Measurements from ENCODE around the gene UGT1A7. TPM values are rescaled to one million over a fixed set of nuclear protein-coding genes. Genes with fewer than 3 reads are reported as not detected.

The UGT1A7 gene
- total RNA-seq, 4 donors from 2014 or later: 0.21 to 6.9 (median 1.6) TPM

DNA sequence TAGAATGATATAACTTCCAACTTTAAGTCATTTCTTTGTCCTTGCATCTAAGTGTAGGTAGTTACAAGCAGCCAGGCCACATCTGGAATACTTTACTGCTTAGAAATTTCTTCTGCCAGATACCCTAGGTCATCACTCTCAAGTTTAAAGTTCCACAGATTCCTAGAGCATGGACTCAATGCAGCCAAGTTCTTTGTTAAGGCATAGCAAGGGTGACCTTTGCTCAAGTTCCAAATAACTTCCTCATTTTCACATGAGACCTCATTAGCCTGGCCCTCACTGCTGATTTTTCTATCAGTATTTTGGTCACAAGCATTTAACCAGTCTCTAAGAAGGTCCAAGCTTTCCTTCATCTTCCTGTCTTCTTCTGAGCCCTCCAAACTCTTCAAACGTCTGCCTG lies 17.8 kb upstream of the UGT1A7 start:
- TF ChIP-seq, protein P1, sequence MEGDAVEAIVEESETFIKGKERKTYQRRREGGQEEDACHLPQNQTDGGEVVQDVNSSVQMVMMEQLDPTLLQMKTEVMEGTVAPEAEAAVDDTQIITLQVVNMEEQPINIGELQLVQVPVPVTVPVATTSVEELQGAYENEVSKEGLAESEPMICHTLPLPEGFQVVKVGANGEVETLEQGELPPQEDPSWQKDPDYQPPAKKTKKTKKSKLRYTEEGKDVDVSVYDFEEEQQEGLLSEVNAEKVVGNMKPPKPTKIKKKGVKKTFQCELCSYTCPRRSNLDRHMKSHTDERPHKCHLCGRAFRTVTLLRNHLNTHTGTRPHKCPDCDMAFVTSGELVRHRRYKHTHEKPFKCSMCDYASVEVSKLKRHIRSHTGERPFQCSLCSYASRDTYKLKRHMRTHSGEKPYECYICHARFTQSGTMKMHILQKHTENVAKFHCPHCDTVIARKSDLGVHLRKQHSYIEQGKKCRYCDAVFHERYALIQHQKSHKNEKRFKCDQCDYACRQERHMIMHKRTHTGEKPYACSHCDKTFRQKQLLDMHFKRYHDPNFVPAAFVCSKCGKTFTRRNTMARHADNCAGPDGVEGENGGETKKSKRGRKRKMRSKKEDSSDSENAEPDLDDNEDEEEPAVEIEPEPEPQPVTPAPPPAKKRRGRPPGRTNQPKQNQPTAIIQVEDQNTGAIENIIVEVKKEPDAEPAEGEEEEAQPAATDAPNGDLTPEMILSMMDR (IDR thresholded peaks at IDR 0.05): no peak
- no peak for TF ChIP-seq POLR2A (IDR thresholded peaks at IDR 0.05)
- DNase-seq (ENCODE audit: low spot score in 2 of 2): no peak
- no peak overlapping the region for H3K4me3 ChIP-seq (ENCODE audit: low read depth, poor library complexity, severe bottlenecking)
- 47 to 60% methylated on average over 1 of the region's 1 CpG for WGBS, 2 donors
- intact Hi-C loops (cut with DNase I; ENCODE audit: low total_unique reads): no loop called here

DNA sequence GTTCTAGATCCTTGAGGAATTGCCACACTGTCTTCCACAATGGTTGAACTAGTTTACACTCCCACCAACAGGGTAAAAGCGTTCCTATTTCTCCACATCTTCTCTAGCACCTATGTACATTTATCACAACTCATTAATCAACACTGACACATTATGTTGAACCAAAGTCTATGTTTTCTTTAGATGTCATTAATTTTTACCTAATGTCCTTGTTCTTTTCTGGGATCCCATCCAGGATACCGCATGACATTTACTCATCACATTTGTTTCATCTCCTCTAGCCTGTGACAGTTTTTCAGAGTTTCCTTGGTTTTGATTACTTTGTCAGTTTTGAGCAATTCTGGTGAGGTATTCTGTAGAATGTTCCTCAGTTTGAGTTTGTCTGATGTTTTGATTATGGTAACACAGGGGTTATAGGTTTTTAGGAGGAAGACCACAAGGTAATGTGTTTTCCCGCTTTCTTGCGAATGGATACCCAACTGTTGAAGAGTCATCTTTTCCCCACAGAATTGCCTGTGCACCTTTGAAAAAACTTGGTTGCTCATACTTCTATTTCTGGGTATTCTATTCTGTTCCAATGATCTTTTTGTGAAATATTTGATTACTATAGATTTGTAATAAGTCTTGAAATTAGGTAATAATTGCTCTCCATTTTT lies 13.0 kb upstream of the UGT1A7 start:
- no peak overlapping the region for H3K4me3 ChIP-seq (ENCODE audit: low read depth, poor library complexity, severe bottlenecking)
- WGBS, 2 donors: 76 to 79% methylated on average over 4 of the region's 4 CpGs
- intact Hi-C loops (cut with DNase I; ENCODE audit: low total_unique reads): no loop called here
- no peak for DNase-seq (ENCODE audit: low spot score in 2 of 2)
- TF ChIP-seq, protein P1 (IDR thresholded peaks at IDR 0.05): no peak
- TF ChIP-seq POLR2A (IDR thresholded peaks at IDR 0.05): no peak

DNA sequence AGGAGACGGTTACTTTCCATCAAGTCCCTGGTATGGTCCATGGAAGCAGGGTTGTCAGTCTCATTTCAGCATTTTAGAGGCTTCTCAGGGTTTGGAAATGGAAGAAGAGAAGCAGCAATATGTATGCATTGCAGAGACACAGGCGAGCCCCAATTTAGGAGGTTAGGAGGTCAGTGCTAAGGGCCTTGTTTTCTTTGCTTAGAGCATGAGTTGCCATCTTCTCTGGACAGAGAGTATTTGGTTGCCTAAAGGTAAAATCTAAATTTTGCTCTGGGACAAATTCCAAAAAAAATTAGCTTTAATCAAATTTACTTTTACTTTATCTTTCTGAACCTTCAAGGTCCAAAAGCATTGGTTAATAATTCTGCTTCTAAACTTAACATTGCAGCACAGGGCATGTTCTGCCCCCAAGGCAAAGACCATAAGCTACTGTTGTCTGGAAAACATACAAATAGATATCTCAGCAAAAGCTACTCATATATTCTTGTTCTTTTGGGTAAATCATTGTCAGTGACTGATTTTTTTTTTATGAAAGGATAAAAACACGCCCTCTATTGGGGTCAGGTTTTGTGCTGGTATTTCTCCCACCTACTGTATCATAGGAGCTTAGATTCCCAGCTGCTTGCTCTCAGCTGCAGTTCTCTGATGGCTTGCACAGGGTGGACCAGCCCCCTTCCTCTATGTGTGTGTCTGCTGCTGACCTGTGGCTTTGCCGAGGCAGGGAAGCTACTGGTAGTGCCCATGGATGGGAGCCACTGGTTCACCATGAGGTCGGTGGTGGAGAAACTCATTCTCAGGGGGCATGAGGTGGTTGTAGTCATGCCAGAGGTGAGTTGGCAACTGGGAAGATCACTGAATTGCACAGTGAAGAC lies 10.2 kb upstream of the UGT1A7 start, which contains the start of gene UGT1A9:
TSS of gene UGT1A9 (plus strand) at position 609 of the 872 bp plus-strand sequence. CDS start at position 646, 37 bp downstream.
- DNase-seq (ENCODE audit: low spot score in 2 of 2): no peak
- H3K4me3 ChIP-seq (ENCODE audit: low read depth, poor library complexity, severe bottlenecking): no peak within 1 kb of the TSS
- TF ChIP-seq POLR2A (IDR thresholded peaks at IDR 0.05): no peak
- TF ChIP-seq, protein P1 (IDR thresholded peaks at IDR 0.05): no peak
- intact Hi-C loops (cut with DNase I; ENCODE audit: low total_unique reads): no loop called here
- WGBS, 2 donors: 77 to 81% methylated on average over 5 of the region's 5 CpGs

DNA sequence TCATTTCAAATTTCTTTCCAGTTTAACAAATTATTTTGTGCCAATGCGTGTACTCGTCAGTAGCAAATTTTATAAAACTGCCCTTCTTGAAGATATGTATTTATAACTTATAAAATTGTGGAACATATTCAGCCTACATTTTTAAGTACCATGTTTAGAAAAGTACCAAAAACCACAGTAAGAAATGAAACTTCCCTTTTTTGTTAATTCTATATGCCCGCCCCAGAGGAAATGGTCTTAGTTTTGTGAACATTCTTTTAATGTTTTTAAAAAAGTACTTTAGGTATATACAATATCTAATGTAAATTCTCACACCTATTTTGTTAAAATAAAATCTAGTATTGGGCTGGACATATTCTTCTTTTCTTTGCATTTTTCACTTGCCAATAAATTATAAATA lies 8.8 kb upstream of the UGT1A7 start:
- no peak overlapping the region for H3K4me3 ChIP-seq (ENCODE audit: low read depth, poor library complexity, severe bottlenecking)
- intact Hi-C loops (cut with DNase I; ENCODE audit: low total_unique reads): no loop called here
- WGBS, 2 donors: 70 to 90% methylated on average over 3 of the region's 3 CpGs
- TF ChIP-seq, protein P1 (IDR thresholded peaks at IDR 0.05): no peak
- no peak for TF ChIP-seq POLR2A (IDR thresholded peaks at IDR 0.05)
- DNase-seq (ENCODE audit: low spot score in 2 of 2): no peak

DNA sequence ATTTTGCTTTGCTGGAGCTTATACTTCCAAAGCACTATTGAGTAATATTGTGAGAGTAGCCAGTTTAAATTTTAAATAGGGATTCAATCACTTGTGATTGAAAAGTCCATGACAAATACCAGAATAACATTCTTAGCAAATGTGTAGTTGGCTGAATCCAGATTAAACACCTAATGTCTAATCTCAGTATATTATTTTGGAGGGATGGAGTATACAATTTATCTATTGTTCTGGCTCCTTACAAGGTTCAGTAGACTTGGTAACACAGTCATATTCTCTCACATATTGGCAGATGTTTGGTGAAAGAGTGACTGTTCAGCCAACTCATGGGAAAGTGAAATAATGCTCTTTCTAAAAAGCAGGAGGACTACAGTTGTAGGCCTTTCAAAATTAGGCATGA lies 7.8 kb upstream of the UGT1A7 start:
- no peak overlapping the region for H3K4me3 ChIP-seq (ENCODE audit: low read depth, poor library complexity, severe bottlenecking)
- intact Hi-C loops (cut with DNase I; ENCODE audit: low total_unique reads): no loop called here
- DNase-seq (ENCODE audit: low spot score in 2 of 2): no peak
- TF ChIP-seq POLR2A (IDR thresholded peaks at IDR 0.05): no peak
- TF ChIP-seq, protein P1 (IDR thresholded peaks at IDR 0.05): no peak
